SJSA1 (cell line): ENCODE measurements around the gene WDR3. TPM values are rescaled to one million over a fixed set of nuclear protein-coding genes. Genes with fewer than 3 reads are reported as not detected.

ENCODE experiments used
- DNase-seq, 2 experiments: peaks; one replicate each; pipeline ENCODE4 v3.0.0-alpha.2; 2015 to 2020; ENCODE audit warnings: low spot score in 2 of 2, low read depth in 1 of 2
- H3K27ac ChIP-seq: fragments of 250-450 bp; sonication (Bioruptor Pico); 2 replicates; pipeline ENCODE4 v1.5.1; 2020; ENCODE audit warnings: mild to moderate bottlenecking, moderate library complexity
- H3K27me3 ChIP-seq: fragments of 250-450 bp; sonication (Bioruptor Pico); replicated peaks from 2 replicates; pipeline ENCODE4 v1.5.1; 2020; ENCODE audit warnings: mild to moderate bottlenecking, moderate library complexity
- H3K36me3 ChIP-seq: fragments of 250-450 bp; sonication (Bioruptor Pico); 2 replicates; pipeline ENCODE4 v1.5.1; 2020; ENCODE audit warnings: mild to moderate bottlenecking
- H3K4me1 ChIP-seq: fragments of 250-450 bp; sonication (Bioruptor Pico); replicated peaks from 2 replicates; pipeline ENCODE4 v1.6.1; 2021; ENCODE audit warnings: mild to moderate bottlenecking
- H3K4me3 ChIP-seq: fragments of 250-450 bp; sonication (Bioruptor Pico); 2 replicates; pipeline ENCODE4 v1.5.1; 2020; ENCODE audit warnings: mild to moderate bottlenecking
- H3K9me3 ChIP-seq: fragments of 250-450 bp; sonication (Bioruptor Pico); replicated peaks from 2 replicates; pipeline ENCODE4 v1.5.1; 2020; ENCODE audit warnings: mild to moderate bottlenecking
- total RNA-seq: library from RNA; depleted of rRNA; stranded (reverse); fragments of >200 nt; shearing (Covaris generic); gene quantifications from 2 replicates; pipeline ENCODE4 v1.2.3, GENCODE V29; 2014

Gene WDR3
- total RNA-seq, 1 experiment from 2014 or later, result 22.9 TPM

DNA sequence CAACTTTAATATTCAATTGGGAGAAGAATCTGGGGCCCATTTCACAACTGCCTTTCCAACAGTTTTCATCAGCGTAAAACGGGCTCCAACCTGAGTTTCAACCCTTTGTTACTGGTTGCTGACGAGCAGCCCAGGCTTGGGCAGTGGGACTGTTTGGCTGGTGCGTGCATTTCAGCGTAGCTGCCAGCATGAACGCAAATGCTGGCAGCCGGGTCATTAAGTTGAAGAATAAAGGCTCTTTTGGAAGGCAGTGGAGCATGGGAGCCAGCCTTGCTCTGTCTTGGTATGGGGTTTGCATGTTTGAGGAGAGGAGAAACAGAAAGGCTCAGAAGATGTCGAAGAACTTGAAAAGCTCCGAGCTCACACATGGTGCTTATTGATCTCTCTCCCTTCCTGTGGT is 40.7 kb downstream of the WDR3 start:
- no peak overlapping the region for H3K27ac ChIP-seq
- H3K4me3 ChIP-seq, result no peak overlapping the region
- H3K9me3 ChIP-seq, result no peaks in the 10 kb centered on the region
- no peaks in the 10 kb centered on the region for H3K4me1 ChIP-seq
- H3K36me3 ChIP-seq, result no peaks in the 10 kb centered on the region
- no peak for DNase-seq
- no peaks in the 10 kb centered on the region; the same call in 1 of the 2 replicates for H3K27me3 ChIP-seq

GRCh38 chr1:117971777-117972176 is 42.2 kb downstream of the WDR3 start:
- Histone ChIP-seq H3K36me3 (no peaks in the 10 kb centered on the region), H3K4me1 (no peaks in the 10 kb centered on the region), H3K4me3 (no peak overlapping the region), H3K27me3 (no peaks in the 10 kb centered on the region; the same call in 1 of the 2 replicates), H3K27ac (no peak overlapping the region), H3K9me3 (no peaks in the 10 kb centered on the region)
- no peak for DNase-seq

DNA sequence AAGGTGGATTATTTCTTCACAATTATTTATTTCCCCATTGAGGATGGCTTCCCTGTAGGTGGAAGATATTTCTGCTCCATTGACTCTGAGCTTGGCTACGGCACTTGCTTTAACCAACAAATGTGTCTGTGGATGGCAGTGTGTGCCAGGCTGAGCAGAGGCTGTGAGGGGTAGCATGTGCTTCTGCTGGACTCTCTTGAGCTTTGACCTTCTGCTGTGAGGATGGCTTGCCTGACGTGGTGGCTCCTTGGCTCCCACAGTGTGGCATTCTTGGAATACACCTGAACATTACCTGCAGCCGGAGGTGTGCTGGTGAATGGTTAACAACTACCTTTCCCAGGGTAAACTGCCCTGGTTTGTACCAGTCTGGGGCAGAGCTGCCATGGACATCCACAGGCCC is 46.8 kb downstream of the WDR3 start:
- Histone ChIP-seq H3K36me3 (no peaks in the 10 kb centered on the region), H3K4me1 (no peaks in the 10 kb centered on the region), H3K27ac (no peak overlapping the region), H3K4me3 (no peak overlapping the region), H3K27me3 (peaks cover 2% of the 10 kb centered on the region; the same call in 1 of the 2 replicates), H3K9me3 (no peaks in the 10 kb centered on the region)
- DNase-seq, result no peak

DNA sequence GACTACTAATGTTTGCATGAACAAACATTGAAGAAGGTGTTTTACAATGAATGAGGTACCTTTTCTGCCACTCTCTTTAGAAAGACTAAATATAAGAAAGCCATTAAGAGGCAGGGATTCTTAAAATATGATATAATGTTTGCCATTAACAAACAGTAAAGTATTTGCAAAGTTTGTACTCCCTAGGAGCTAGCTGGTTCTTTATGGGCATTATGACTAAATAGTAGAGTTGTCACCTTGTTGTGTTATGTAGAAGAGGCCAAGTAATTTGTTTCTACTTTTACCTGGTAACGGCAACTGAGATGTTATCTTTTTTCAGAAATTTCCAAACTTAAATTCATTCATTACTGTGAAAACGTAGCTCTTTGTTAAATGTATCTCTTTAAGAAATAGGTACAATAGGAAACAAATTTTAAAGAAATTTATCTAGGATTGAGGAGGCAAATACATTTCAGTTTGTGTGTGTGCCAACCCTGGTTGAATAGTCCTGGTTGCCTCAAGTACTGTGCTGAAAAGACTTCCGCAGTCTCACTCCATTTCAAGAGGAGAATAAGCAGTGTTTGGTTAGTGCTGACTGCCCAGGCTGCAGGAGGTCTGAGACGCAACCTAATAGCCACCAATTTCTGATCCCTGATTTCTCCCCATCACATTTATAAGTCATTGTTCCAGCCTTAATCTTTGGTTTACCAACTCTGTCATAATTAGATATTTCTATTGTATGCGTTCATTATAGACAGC is 52.1 kb downstream of the WDR3 start:
- no peaks in the 10 kb centered on the region for H3K9me3 ChIP-seq
- no peak overlapping the region for H3K27ac ChIP-seq
- peaks cover 6% of the 10 kb centered on the region; the same call in 1 of the 2 replicates for H3K27me3 ChIP-seq
- no peaks in the 10 kb centered on the region for H3K36me3 ChIP-seq
- no peak for DNase-seq
- H3K4me1 ChIP-seq, result no peaks in the 10 kb centered on the region
- H3K4me3 ChIP-seq, result no peak overlapping the region

DNA sequence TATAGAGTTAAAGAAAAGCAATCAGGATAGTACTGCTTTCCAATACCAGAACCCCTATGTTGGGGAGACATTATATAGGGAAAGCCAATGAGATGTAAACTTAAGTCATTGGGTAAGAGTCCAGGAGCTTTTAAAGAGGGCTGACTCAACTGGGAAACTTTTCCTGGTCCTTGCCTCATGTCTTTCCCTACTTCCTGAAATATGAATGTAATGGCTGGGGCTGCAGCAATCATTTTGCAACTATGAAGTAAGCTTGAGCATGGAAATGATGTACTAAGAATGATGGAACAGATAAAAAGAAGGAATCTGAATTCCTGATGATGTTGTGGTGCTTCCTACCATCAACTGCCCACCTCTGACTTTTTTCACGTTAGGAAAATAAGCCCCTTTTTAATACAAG is 55.7 kb downstream of the WDR3 start:
- H3K4me3 ChIP-seq, result no peak overlapping the region

GRCh38 chr1:117985973-117986372 is 56.4 kb downstream of the WDR3 start:
- Histone ChIP-seq H3K4me1 (no peaks in the 10 kb centered on the region), H3K9me3 (no peaks in the 10 kb centered on the region), H3K4me3 (no peak overlapping the region), H3K36me3 (no peaks in the 10 kb centered on the region), H3K27ac (no peak overlapping the region), H3K27me3 (peaks cover 3% of the 10 kb centered on the region)
- no peak for DNase-seq

More for the DNA sequence above, 55.7 kb downstream of the WDR3 start:
- no peak for DNase-seq
- Histone ChIP-seq H3K4me1 (no peaks in the 10 kb centered on the region), H3K36me3 (no peaks in the 10 kb centered on the region), H3K27ac (no peak overlapping the region), H3K9me3 (no peaks in the 10 kb centered on the region), H3K27me3 (peaks cover 5% of the 10 kb centered on the region; the same call in 1 of the 2 replicates)

DNA sequence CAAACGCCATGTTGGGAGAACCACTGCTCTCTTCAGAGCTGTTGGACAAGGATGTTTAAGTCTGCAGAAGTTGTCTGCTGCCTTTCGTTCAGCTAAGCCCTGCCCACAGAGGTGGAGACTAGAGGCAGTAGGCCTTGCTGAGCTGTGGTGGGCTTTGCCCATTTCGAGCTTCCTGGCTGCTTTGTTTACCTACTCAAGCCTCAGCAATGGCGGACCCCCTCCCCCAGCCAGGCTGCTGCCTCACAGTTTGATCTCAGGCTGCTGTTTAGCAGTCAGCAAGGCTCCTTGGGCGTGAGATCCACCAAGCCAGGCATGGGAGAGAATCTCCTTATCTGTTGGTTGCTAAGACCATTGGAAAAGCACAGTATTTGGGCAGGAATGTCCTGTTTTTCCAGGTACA is 74.8 kb downstream of the WDR3 start:
- no peaks in the 10 kb centered on the region for H3K9me3 ChIP-seq
- no peak overlapping the region for H3K27ac ChIP-seq
- H3K27me3 ChIP-seq, result no peaks in the 10 kb centered on the region
- H3K4me1 ChIP-seq, result no peaks in the 10 kb centered on the region
- H3K36me3 ChIP-seq, result no peaks in the 10 kb centered on the region
- no peak for DNase-seq
- H3K4me3 ChIP-seq, result no peak overlapping the region

GRCh38 chr1:118007391-118007790 is 77.9 kb downstream of the WDR3 start:
- Histone ChIP-seq H3K27me3 (no peaks in the 10 kb centered on the region), H3K4me1 (no peaks in the 10 kb centered on the region), H3K4me3 (no peak overlapping the region), H3K27ac (no peak overlapping the region), H3K9me3 (no peaks in the 10 kb centered on the region), H3K36me3 (no peaks in the 10 kb centered on the region)
- DNase-seq, result no peak

GRCh38 chr1:118008011-118008410 is 78.5 kb downstream of the WDR3 start:
- no peaks in the 10 kb centered on the region for H3K36me3 ChIP-seq
- H3K4me1 ChIP-seq, result no peaks in the 10 kb centered on the region
- H3K27ac ChIP-seq, result no peak overlapping the region
- no peak overlapping the region for H3K4me3 ChIP-seq
- DNase-seq, result no peak
- H3K9me3 ChIP-seq, result no peaks in the 10 kb centered on the region
- H3K27me3 ChIP-seq, result no peaks in the 10 kb centered on the region

GRCh38 chr1:118012515-118013124 is 83.1 kb downstream of the WDR3 start:
- no peaks in the 10 kb centered on the region for H3K4me1 ChIP-seq
- H3K27me3 ChIP-seq, result peaks cover 10% of the 10 kb centered on the region
- no peaks in the 10 kb centered on the region for H3K9me3 ChIP-seq
- DNase-seq, result no peak
- no peak overlapping the region for H3K4me3 ChIP-seq
- H3K27ac ChIP-seq, result no peak overlapping the region
- no peaks in the 10 kb centered on the region for H3K36me3 ChIP-seq

GRCh38 chr1:118013336-118013735 is 83.8 kb downstream of the WDR3 start:
- no peak overlapping the region for H3K27ac ChIP-seq
- H3K4me3 ChIP-seq, result no peak overlapping the region
- no peak for DNase-seq
- peaks cover 10% of the 10 kb centered on the region for H3K27me3 ChIP-seq
- no peaks in the 10 kb centered on the region for H3K9me3 ChIP-seq
- no peaks in the 10 kb centered on the region for H3K4me1 ChIP-seq
- no peaks in the 10 kb centered on the region for H3K36me3 ChIP-seq

GRCh38 chr1:118013938-118014337 is 84.4 kb downstream of the WDR3 start:
- peaks cover 10% of the 10 kb centered on the region for H3K27me3 ChIP-seq
- no peaks in the 10 kb centered on the region for H3K9me3 ChIP-seq
- H3K36me3 ChIP-seq, result no peaks in the 10 kb centered on the region
- H3K27ac ChIP-seq, result no peak overlapping the region
- H3K4me1 ChIP-seq, result no peaks in the 10 kb centered on the region
- H3K4me3 ChIP-seq, result no peak overlapping the region
- DNase-seq, result no peak
